ENCODE results near the gene MAPKAPK2. TPM values are rescaled to one million over a fixed set of nuclear protein-coding genes. Genes with fewer than 3 reads are reported as not detected.

Gene MAPKAPK2
- polyA plus RNA-seq, 1 of the 3 experiments (the other 2 are of a cell fraction) = 46.8 TPM

DNA sequence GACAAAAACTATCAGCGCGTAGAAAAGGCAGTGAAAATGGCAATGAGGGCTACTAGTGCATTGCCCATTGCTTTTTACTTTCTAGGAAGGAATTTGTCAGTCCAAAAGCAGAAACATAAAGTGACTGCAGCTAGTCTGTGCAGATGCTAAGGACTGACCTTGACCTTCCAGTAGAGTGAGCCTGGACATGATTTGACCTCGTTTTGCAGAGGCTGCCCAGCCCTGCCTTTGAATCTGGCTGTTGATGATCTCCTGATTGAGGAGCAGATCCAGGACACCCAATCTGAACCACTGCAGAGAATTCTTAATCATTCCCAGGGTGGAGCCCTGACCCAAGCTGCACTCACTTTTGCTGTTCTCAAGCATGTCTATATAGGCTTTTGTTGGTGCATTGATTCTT lies 27.8 kb upstream of the MAPKAPK2 start (continued):
- TF ChIP-seq TAF1 (IDR thresholded peaks at IDR 0.05; ENCODE audit: borderline replicate concordance, low read depth, low read length) = no peak
- TF ChIP-seq TCF12 (IDR thresholded peaks at IDR 0.05) = no peak
- TF ChIP-seq, protein P1, sequence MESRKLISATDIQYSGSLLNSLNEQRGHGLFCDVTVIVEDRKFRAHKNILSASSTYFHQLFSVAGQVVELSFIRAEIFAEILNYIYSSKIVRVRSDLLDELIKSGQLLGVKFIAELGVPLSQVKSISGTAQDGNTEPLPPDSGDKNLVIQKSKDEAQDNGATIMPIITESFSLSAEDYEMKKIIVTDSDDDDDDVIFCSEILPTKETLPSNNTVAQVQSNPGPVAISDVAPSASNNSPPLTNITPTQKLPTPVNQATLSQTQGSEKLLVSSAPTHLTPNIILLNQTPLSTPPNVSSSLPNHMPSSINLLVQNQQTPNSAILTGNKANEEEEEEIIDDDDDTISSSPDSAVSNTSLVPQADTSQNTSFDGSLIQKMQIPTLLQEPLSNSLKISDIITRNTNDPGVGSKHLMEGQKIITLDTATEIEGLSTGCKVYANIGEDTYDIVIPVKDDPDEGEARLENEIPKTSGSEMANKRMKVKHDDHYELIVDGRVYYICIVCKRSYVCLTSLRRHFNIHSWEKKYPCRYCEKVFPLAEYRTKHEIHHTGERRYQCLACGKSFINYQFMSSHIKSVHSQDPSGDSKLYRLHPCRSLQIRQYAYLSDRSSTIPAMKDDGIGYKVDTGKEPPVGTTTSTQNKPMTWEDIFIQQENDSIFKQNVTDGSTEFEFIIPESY (IDR thresholded peaks at IDR 0.05; ENCODE audit: borderline replicate concordance, low read depth) = no peak
- TF ChIP-seq, protein P2, sequence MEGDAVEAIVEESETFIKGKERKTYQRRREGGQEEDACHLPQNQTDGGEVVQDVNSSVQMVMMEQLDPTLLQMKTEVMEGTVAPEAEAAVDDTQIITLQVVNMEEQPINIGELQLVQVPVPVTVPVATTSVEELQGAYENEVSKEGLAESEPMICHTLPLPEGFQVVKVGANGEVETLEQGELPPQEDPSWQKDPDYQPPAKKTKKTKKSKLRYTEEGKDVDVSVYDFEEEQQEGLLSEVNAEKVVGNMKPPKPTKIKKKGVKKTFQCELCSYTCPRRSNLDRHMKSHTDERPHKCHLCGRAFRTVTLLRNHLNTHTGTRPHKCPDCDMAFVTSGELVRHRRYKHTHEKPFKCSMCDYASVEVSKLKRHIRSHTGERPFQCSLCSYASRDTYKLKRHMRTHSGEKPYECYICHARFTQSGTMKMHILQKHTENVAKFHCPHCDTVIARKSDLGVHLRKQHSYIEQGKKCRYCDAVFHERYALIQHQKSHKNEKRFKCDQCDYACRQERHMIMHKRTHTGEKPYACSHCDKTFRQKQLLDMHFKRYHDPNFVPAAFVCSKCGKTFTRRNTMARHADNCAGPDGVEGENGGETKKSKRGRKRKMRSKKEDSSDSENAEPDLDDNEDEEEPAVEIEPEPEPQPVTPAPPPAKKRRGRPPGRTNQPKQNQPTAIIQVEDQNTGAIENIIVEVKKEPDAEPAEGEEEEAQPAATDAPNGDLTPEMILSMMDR (IDR thresholded peaks at IDR 0.05) = no peak
- TF ChIP-seq FOXJ3 (CRISPR knock-in tag; IDR thresholded peaks at IDR 0.05) = no peak

DNA sequence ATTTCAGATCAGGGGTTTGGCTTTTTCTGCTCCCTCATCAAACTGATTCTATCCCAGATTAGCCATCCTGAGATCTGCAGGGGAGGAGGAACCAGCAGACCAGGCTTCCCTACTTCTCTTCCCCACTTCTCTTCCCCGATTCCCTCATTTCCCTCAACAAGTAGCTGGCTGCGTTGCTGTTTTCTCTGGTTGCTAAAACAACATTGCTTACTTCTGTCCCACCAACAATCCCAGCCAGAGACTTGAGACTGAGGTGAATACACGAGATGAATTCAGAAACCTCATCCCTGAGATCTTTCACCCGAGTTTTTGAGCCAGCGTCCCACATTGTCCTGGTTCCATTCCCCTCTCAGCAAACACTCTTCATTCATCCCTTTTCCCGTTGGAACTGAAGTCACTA lies 27.0 kb upstream of the MAPKAPK2 start:
- H3F3A ChIP-seq (replicated peaks; ENCODE audit: insufficient read depth) = peaks cover 6% of the 10 kb centered on the region
- H3K36me3 ChIP-seq (replicated peaks in 1 of 2; ENCODE audit: control insufficient read depth in 1 of 2, insufficient read depth in 2 of 2, low read length in 1 of 2) = no peaks in the 10 kb centered on the region
- no peaks in the 10 kb centered on the region for H3K9me3 ChIP-seq
- no peak overlapping the region for H3K9ac ChIP-seq
- no peak overlapping the region for H3K4me3 ChIP-seq (ENCODE audit: low read depth in 2 of 2, low read length in 1 of 2)
- H3K4me1 ChIP-seq (ENCODE audit: control insufficient read depth in 1 of 2, insufficient read depth in 2 of 2, low read depth in 1 of 2, low read length in 1 of 2) = peaks cover 0 to 11% of the 10 kb centered on the region in 2 experiments; a peak in 1 of 4 replicates
- 83% methylated on average over 6 of the region's 6 CpGs for WGBS (ENCODE audit: low lambda C conversion rate)
- no peak overlapping the region for H3K27ac ChIP-seq (ENCODE audit: low read depth in 2 of 2, low read length in 1 of 2)
- H3K79me2 ChIP-seq (ENCODE audit: insufficient read depth) = no peaks in the 10 kb centered on the region
- CTCF ChIA-PET = interaction anchor here (0.6 to 17.9 kb wide), 5 partner anchors 9 to 48 kb away, joined by 3 to 450 read pairs (median 12); partner anchors contain the start of genes DYRK3 and EIF2D
- H2AFZ ChIP-seq (ENCODE audit: low read depth) = no peak overlapping the region
- no peaks in the 10 kb centered on the region for H3K9me2 ChIP-seq
- no peak overlapping the region for H3K4me2 ChIP-seq
- POLR2A ChIA-PET = interaction anchor here (0.6 kb wide), 1 partner anchor 23 kb away, joined by 3 read pairs; the partner anchor contains the start of gene DYRK3
- no peak for DNase-seq
- peaks cover 6% of the 10 kb centered on the region; the same call in 1 of the 2 replicates for H3K27me3 ChIP-seq (ENCODE audit: insufficient read depth)
- no peaks in the 10 kb centered on the region for H4K20me1 ChIP-seq (ENCODE audit: insufficient read depth)
- no peak for TF ChIP-seq POLR2AphosphoS5 (IDR thresholded peaks at IDR 0.05; ENCODE audit: low read depth, low read length)
- TF ChIP-seq RFX5 (IDR thresholded peaks at IDR 0.05; ENCODE audit: low read length) = no peak
- TF ChIP-seq, protein P1 (IDR thresholded peaks at IDR 0.05; ENCODE audit: borderline replicate concordance, low read depth) = no peak
- no peak for TF ChIP-seq RCOR1 (IDR thresholded peaks at IDR 0.05; ENCODE audit: low read length)
- TF ChIP-seq GABPA (IDR thresholded peaks at IDR 0.05; ENCODE audit: low read depth) = no peak
- no peak for TF ChIP-seq JUND (IDR thresholded peaks at IDR 0.05)
- TF ChIP-seq RXRA (IDR thresholded peaks at IDR 0.05; ENCODE audit: borderline replicate concordance, low read depth) = no peak
- TF ChIP-seq TAF1 (IDR thresholded peaks at IDR 0.05; ENCODE audit: borderline replicate concordance, low read depth, low read length) = no peak
- no peak for TF ChIP-seq NFIC (IDR thresholded peaks at IDR 0.05; ENCODE audit: borderline replicate concordance)
- TF ChIP-seq, protein P3, sequence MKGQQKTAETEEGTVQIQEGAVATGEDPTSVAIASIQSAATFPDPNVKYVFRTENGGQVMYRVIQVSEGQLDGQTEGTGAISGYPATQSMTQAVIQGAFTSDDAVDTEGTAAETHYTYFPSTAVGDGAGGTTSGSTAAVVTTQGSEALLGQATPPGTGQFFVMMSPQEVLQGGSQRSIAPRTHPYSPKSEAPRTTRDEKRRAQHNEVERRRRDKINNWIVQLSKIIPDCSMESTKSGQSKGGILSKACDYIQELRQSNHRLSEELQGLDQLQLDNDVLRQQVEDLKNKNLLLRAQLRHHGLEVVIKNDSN (IDR thresholded peaks at IDR 0.05; ENCODE audit: borderline replicate concordance, low read depth) = no peak
- no peak for TF ChIP-seq TCF12 (IDR thresholded peaks at IDR 0.05)
- TF ChIP-seq SIN3A (IDR thresholded peaks at IDR 0.05; ENCODE audit: borderline replicate concordance, low read depth, low read length) = no peak
- TF ChIP-seq ELF1 (IDR thresholded peaks at IDR 0.05) = no peak
- TF ChIP-seq SMC3 (IDR thresholded peaks at IDR 0.05; ENCODE audit: low read depth, low read length) = no peak

All from SK-N-SH (cell line).